Loucy (cell line): ENCODE results near the gene LRPPRC.

Experiments
- H2AFZ ChIP-seq: fragments of 200-600 bp; sonication (generic); 2 replicates; pipeline ENCODE4 v1.6.0; 2016; ENCODE audit warnings: antibody characterized with exemption, mild to moderate bottlenecking, low read length, moderate library complexity
- H3F3A ChIP-seq: fragments of 200-600 bp; 2 replicates; pipeline ENCODE4 v1.6.0; 2016; ENCODE audit warnings: antibody characterized with exemption, low read depth, mild to moderate bottlenecking
- H3K27me3 ChIP-seq: fragments of 200-600 bp; sonication (generic); 2 replicates; pipeline ENCODE4 v1.6.1; 2014; ENCODE audit warnings: low read length, mild to moderate bottlenecking; ENCODE audit not compliant: insufficient read depth, poor library complexity, severe bottlenecking
- H3K36me3 ChIP-seq: fragments of 200-600 bp; sonication (generic); 2 replicates; pipeline ENCODE4 v1.6.1; 2016; ENCODE audit warnings: low read length; ENCODE audit not compliant: insufficient read depth
- H3K4me1 ChIP-seq: fragments of 200-600 bp; sonication (generic); 2 replicates; pipeline ENCODE4 v1.5.1; 2014; ENCODE audit warnings: low read length, mild to moderate bottlenecking; ENCODE audit not compliant: insufficient read depth, poor library complexity, severe bottlenecking
- H3K4me2 ChIP-seq: fragments of 200-600 bp; sonication (generic); 2 replicates; pipeline ENCODE4 v1.6.0; 2014; ENCODE audit warnings: antibody characterized with exemption, low read length, low read depth, mild to moderate bottlenecking; ENCODE audit not compliant: poor library complexity, severe bottlenecking
- H3K4me3 ChIP-seq: fragments of 200-600 bp; sonication (generic); 2 replicates; pipeline ENCODE4 v1.5.1; 2014; ENCODE audit warnings: low read length, mild to moderate bottlenecking, mixed read lengths; ENCODE audit not compliant: poor library complexity, severe bottlenecking
- H3K79me2 ChIP-seq: fragments of 200-600 bp; sonication (generic); 2 replicates; pipeline ENCODE4 v1.6.1; 2014; ENCODE audit warnings: low read length; ENCODE audit not compliant: insufficient read depth
- H3K9ac ChIP-seq: fragments of 200-600 bp; sonication (generic); 2 replicates; pipeline ENCODE4 v1.6.0; 2014; ENCODE audit warnings: mild to moderate bottlenecking, low read depth, low read length, moderate library complexity; ENCODE audit not compliant: poor library complexity, severe bottlenecking
- H3K9me2 ChIP-seq: fragments of 200-600 bp; sonication (generic); replicated peaks from 2 replicates; pipeline ENCODE4 v1.6.1; 2016; ENCODE audit warnings: low read depth, low read length, mixed read lengths
- H3K9me3 ChIP-seq: fragments of 200-600 bp; sonication (generic); 2 replicates; pipeline ENCODE4 v1.6.1; 2014; ENCODE audit warnings: mild to moderate bottlenecking, antibody characterized with exemption, low read length, low read depth; ENCODE audit not compliant: insufficient read depth
- H4K20me1 ChIP-seq: fragments of 200-600 bp; sonication (generic); 2 replicates; pipeline ENCODE4 v1.6.0; 2014; ENCODE audit warnings: antibody characterized with exemption, low read length, mild to moderate bottlenecking; ENCODE audit not compliant: insufficient read depth, poor library complexity, severe bottlenecking
- EZH2phosphoT487 ChIP-seq: fragments of 200-600 bp; IDR thresholded peaks from 2 replicates; pipeline ENCODE4 v1.6.1; 2018; ENCODE audit warnings: antibody characterized with exemption, mild to moderate bottlenecking, moderate library complexity, borderline replicate concordance
- TF ChIP-seq, protein P1 (sequence below): fragments of 200-600 bp; sonication (generic); conservative IDR thresholded peaks from 2 replicates; pipeline ENCODE4 v1.5.1; 2014; ENCODE audit warnings: mild to moderate bottlenecking, antibody characterized with exemption, low read length

The LRPPRC gene

DNA sequence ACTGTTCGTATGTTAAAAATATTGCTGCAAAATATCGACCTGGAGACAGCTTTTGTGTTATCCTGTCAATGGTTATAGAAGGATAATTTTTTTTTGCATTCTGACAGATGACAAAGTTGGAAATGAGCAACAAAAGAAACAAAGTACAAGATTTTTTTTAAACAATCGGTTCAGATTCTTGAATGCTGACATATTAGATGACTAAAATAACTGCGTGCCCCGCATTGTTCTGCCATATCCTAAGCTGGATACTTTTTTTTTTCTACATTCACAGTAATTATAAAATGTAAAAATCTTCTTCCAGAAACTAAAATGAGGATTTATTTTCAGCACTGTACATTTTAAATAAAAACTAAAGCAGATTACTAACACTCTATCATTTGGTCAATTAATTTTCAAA is 89.9 kb downstream of the LRPPRC start:
- no peaks in the 10 kb centered on the region for H3K9me3 ChIP-seq
- H3K79me2 ChIP-seq: no peaks in the 10 kb centered on the region
- no peak overlapping the region for H2AFZ ChIP-seq
- no peaks in the 10 kb centered on the region for H3K27me3 ChIP-seq
- H4K20me1 ChIP-seq: no peaks in the 10 kb centered on the region
- no peaks in the 10 kb centered on the region for H3F3A ChIP-seq
- H3K4me1 ChIP-seq: no peaks in the 10 kb centered on the region
- no peak overlapping the region for H3K9ac ChIP-seq
- TF ChIP-seq, protein P1, sequence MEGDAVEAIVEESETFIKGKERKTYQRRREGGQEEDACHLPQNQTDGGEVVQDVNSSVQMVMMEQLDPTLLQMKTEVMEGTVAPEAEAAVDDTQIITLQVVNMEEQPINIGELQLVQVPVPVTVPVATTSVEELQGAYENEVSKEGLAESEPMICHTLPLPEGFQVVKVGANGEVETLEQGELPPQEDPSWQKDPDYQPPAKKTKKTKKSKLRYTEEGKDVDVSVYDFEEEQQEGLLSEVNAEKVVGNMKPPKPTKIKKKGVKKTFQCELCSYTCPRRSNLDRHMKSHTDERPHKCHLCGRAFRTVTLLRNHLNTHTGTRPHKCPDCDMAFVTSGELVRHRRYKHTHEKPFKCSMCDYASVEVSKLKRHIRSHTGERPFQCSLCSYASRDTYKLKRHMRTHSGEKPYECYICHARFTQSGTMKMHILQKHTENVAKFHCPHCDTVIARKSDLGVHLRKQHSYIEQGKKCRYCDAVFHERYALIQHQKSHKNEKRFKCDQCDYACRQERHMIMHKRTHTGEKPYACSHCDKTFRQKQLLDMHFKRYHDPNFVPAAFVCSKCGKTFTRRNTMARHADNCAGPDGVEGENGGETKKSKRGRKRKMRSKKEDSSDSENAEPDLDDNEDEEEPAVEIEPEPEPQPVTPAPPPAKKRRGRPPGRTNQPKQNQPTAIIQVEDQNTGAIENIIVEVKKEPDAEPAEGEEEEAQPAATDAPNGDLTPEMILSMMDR: no peak
- no peak for TF ChIP-seq EZH2phosphoT487
- H3K4me2 ChIP-seq: no peak overlapping the region
- no peaks in the 10 kb centered on the region for H3K9me2 ChIP-seq
- H3K36me3 ChIP-seq: peaks cover 32% of the 10 kb centered on the region
- no peak overlapping the region for H3K4me3 ChIP-seq

- Histone ChIP-seq H3F3A (no peaks in the 10 kb centered on the region), H3K9me3 (no peaks in the 10 kb centered on the region), H3K79me2 (no peaks in the 10 kb centered on the region), H4K20me1 (no peaks in the 10 kb centered on the region), H3K9ac (no peak overlapping the region), H3K27me3 (no peaks in the 10 kb centered on the region), H3K36me3 (peaks cover 35% of the 10 kb centered on the region), H2AFZ (no peak overlapping the region), H3K4me3 (no peak overlapping the region), H3K4me1 (no peaks in the 10 kb centered on the region), H3K4me2 (no peak overlapping the region), H3K9me2 (no peaks in the 10 kb centered on the region)
- TF ChIP-seq, protein P1: no peak
- no peak for TF ChIP-seq EZH2phosphoT487
Observed at GRCh38 chr2:43905371-43905803, 90.4 kb downstream of the LRPPRC start.

GRCh38 chr2:43899589-43899988 is 96.2 kb downstream of the LRPPRC start:
- no peaks in the 10 kb centered on the region for H3K9me3 ChIP-seq
- H4K20me1 ChIP-seq: no peaks in the 10 kb centered on the region
- H3K4me1 ChIP-seq: no peaks in the 10 kb centered on the region
- H3K36me3 ChIP-seq: peaks cover 71% of the 10 kb centered on the region
- H3K4me2 ChIP-seq: no peak overlapping the region
- H3K9ac ChIP-seq: no peak overlapping the region
- H2AFZ ChIP-seq: no peak overlapping the region
- no peak overlapping the region for H3K4me3 ChIP-seq
- no peaks in the 10 kb centered on the region for H3K27me3 ChIP-seq
- no peaks in the 10 kb centered on the region for H3K79me2 ChIP-seq
- TF ChIP-seq, protein P1: no peak
- no peak for TF ChIP-seq EZH2phosphoT487
- H3K9me2 ChIP-seq: no peaks in the 10 kb centered on the region
- H3F3A ChIP-seq: no peaks in the 10 kb centered on the region
